Large intestine (tissue), 3 donors: ENCODE results near the gene ABCA7. TPM values are rescaled to one million over a fixed set of nuclear protein-coding genes. Genes with fewer than 3 reads are reported as not detected.

Source experiments
- DNase-seq, 2 donors: peaks; one replicate each; pipeline versions ENCODE4 v3.0.0 to v3.0.0-alpha.2; 2013
- H3K27ac ChIP-seq: one replicate; pipeline ENCODE4 v1.5.1; 2013; ENCODE audit warnings: low read length
- H3K27me3 ChIP-seq: 2 replicates; pipeline ENCODE4 v1.6.1; 2013; ENCODE audit warnings: low read length; ENCODE audit not compliant: control insufficient read depth, insufficient read depth
- H3K36me3 ChIP-seq: 2 replicates; pipeline ENCODE4 v1.6.1; 2013; ENCODE audit warnings: low read length; ENCODE audit not compliant: control insufficient read depth, insufficient read depth
- H3K4me1 ChIP-seq: one replicate; pipeline ENCODE4 v1.6.1; 2013; ENCODE audit warnings: low read length; ENCODE audit not compliant: control insufficient read depth, insufficient read depth
- H3K4me3 ChIP-seq: one replicate; pipeline ENCODE4 v1.5.1; 2013; ENCODE audit warnings: low read length
- H3K9me3 ChIP-seq: one replicate; pipeline ENCODE4 v1.6.1; 2013; ENCODE audit warnings: mild to moderate bottlenecking, low read depth, low read length, moderate library complexity; ENCODE audit not compliant: control insufficient read depth
- WGBS: methylation state at CpG from one replicate; pipeline ENCODE4 v1.1.5; 2013; ENCODE audit warnings: low lambda C conversion rate; ENCODE audit not compliant: insufficient coverage; 5-methylcytosine and 5-hydroxymethylcytosine counted together
- polyA plus RNA-seq: library from polyadenylated mRNA; unstranded; fragments of 120-200 nt; gene quantifications from one replicate; pipeline ENCODE4 v1.2.1, GENCODE V29; 2013

The ABCA7 gene
- polyA plus RNA-seq, 1 donor, result 5.7 TPM

DNA sequence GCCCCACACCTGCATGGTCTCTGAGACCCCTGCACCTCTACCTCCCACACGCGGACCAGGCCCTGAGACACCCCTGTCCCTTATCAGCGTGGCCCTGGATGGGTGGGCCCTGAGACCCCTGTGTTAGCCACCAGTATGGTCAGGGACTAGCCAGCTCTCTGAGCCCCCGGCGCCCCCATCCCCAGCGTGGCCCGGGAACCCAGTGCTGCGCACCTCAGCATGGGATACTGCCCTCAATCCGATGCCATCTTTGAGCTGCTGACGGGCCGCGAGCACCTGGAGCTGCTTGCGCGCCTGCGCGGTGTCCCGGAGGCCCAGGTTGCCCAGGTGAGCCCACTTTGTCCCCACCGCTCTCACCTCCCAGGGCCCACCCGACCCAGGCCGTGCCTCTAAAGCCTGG lies 22.1 kb downstream of the ABCA7 start:
- Histone ChIP-seq H3K27ac (no peak overlapping the region), H3K9me3 (peaks cover 46% of the 10 kb centered on the region), H3K4me3 (no peak overlapping the region), H3K27me3 (peaks cover 36% of the 10 kb centered on the region), H3K36me3 (no peaks in the 10 kb centered on the region), H3K4me1 (peaks cover 13% of the 10 kb centered on the region)
- no CpG with 5 or more reads among the region's 20 CpGs for WGBS
- DNase-seq, result no peak

DNA sequence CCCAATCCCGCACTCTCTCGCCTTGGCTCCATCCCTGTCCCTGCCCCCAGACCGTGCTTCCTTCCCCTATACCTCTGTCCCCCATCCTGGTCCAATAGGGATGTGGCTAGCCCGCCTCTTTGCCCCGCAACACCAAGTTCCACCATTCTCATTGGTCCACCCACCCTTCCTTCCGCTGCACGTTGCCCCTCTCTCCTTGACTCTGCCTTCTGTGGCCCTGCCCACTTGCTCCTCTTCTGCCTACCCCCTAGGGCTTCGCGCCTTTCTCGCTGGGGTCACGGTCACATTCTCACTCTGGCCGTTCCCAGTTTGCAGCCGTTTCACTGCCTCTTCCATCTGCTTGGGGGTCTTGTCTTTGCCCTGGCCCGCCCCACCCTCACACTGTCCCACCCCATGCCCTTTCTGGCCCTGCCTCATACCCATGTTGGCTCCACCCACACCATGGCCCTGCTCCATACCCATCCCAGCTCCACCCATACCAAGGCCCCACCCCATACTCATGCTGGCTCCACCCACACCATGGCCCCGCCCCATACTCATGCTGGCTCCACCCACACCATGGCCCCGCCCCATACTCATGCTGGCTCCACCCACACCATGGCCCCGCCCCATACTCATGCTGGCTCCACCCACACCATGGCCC lies 22.6 kb downstream of the ABCA7 start:
- Histone ChIP-seq H3K4me3 (no peak overlapping the region), H3K36me3 (no peaks in the 10 kb centered on the region), H3K4me1 (peaks cover 13% of the 10 kb centered on the region), H3K27me3 (peaks cover 41% of the 10 kb centered on the region), H3K27ac (no peak overlapping the region), H3K9me3 (peaks cover 42% of the 10 kb centered on the region)
- DNase-seq, result no peak
- WGBS, result 60% methylated on average over 1 of the region's 17 CpGs

DNA sequence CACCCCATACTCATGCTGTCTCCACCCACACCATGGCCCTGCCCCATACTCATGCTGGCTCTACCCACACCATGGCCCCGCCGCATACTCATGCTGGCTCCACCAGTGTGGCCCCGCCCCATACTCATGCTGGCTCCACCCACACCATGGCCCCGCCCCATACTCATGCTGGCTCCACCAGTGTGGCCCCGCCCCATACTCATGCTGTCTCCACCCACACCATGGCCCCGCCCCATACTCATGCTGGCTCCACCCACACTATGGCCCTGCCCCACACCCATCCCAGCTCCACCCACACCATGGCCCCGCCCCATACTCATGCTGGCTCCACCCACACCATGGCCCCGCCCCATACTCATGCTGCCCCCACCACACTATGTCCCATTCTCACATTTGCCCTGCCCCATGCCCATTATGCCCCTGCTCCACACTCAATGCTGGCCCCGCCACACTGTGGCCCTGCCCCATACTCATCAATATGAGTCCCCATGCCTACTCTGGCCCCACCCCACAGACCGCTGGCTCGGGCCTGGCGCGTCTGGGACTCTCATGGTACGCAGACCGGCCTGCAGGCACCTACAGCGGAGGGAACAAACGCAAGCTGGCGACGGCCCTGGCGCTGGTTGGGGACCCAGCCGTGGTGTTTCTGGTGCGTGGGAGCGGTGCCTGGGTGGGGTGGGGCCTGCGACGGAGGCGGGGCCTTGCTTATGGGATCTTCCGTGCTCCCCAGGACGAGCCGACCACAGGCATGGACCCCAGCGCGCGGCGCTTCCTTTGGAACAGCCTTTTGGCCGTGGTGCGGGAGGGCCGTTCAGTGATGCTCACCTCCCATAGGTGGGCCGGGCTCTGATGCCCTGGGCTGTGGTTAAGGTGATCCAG lies 23.4 kb downstream of the ABCA7 start:
- Histone ChIP-seq H3K27ac (no peak overlapping the region), H3K4me1 (peaks cover 13% of the 10 kb centered on the region), H3K27me3 (peaks cover 49% of the 10 kb centered on the region), H3K36me3 (no peaks in the 10 kb centered on the region), H3K9me3 (peaks cover 40% of the 10 kb centered on the region), H3K4me3 (no peak overlapping the region)
- WGBS, result no CpG with 5 or more reads among the region's 37 CpGs
- no peak for DNase-seq

DNA sequence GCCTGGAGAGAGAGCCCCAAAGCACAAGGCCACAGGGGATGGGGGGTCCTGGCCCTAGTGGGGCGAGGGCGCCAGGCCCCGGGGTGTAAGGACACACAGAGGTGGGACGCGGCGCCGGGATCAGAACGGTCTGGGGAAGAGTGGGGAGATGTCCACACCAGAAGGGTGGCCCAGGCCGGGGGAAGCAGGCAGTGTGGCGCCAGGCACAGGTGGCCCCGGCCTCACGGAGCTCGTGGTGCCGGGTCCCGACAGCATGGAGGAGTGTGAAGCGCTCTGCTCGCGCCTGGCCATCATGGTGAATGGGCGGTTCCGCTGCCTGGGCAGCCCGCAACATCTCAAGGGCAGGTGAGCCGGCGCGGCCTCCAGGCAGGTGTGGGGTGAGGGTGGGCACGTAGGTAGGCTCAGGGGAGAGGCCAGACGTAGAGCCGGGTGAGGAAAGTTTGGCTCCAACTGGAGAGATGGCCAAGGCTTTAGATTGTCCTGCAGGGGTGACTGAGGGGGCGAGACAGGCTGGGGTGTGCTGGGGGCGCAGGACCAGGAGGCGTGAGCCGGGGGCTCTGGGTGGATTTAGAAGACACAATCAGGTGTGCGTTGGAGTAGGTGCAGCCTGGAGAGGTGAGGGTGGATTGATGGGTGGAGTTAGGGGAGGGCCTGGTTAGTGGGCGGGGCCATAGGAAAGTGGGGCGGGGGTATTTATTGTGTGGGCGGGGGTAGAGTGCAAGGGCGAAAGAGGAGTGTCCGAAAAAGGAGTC lies 24.2 kb downstream of the ABCA7 start:
- Histone ChIP-seq H3K27me3 (peaks cover 57% of the 10 kb centered on the region), H3K27ac (no peak overlapping the region), H3K4me3 (no peak overlapping the region), H3K36me3 (no peaks in the 10 kb centered on the region), H3K9me3 (peaks cover 40% of the 10 kb centered on the region), H3K4me1 (peaks cover 13% of the 10 kb centered on the region)
- DNase-seq, result no peak
- WGBS, result 80% methylated on average over 1 of the region's 37 CpGs

DNA sequence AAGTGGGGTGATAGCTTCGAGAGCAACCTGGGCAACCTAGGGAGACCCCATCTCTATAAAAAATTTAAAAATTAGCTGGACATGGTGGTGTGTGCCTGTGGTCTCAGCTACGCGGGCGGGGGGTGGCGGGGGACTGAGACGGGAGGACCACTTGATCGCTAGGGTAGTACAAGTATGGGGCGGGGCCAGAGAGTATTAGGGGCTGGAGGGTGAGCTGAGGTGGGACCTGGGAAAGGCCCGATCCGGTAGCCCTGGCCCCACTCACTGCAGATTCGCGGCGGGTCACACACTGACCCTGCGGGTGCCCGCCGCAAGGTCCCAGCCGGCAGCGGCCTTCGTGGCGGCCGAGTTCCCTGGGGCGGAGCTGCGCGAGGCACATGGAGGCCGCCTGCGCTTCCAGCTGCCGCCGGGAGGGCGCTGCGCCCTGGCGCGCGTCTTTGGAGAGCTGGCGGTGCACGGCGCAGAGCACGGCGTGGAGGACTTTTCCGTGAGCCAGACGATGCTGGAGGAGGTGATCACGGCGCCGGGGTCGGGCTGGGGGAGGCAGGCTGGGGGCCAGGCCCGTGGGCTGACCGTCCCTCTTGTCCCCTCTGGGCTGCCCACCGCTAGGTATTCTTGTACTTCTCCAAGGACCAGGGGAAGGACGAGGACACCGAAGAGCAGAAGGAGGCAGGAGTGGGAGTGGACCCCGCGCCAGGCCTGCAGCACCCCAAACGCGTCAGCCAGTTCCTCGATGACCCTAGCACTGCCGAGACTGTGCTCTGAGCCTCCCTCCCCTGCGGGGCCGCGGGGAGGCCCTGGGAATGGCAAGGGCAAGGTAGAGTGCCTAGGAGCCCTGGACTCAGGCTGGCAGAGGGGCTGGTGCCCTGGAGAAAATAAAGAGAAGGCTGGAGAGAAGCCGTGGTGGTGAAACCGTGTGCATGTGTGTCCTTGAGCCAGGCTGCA lies 25.0 kb downstream of the ABCA7 start:
- H3K27me3 ChIP-seq, result peaks cover 65% of the 10 kb centered on the region
- no peaks in the 10 kb centered on the region for H3K36me3 ChIP-seq
- no CpG with 5 or more reads among the region's 60 CpGs for WGBS
- H3K9me3 ChIP-seq, result peaks cover 41% of the 10 kb centered on the region
- H3K27ac ChIP-seq, result no peak overlapping the region
- peaks cover 13% of the 10 kb centered on the region for H3K4me1 ChIP-seq
- no peak overlapping the region for H3K4me3 ChIP-seq
- peak in 1 of 2 donors; percentile 58 for DNase-seq

DNA sequence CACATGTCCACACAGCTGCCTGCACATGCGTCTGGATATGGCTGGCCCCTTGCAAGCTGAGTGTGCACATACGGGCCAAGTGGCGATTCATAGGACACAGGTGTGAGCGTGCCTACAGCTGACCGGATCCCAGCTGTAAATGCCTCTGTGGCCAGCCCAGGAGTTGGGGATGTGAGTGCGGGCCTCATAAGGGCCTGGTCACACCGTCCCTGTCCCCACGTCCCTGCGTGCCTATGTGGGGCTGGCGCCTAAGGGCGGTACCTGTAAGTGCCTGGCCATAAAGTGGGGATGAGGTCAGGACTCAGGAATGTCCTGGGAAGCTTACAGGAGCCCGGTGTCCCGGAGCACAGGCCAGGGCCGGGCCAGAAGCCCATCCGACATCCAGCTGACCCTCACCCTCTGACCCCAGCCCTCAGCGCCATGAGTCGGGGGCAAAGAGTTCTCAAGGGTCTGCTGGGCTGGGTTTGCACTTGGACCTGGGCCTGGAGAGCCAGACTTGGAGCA lies 25.8 kb downstream of the ABCA7 start:
- Histone ChIP-seq H3K27ac (no peak overlapping the region), H3K4me1 (peaks cover 13% of the 10 kb centered on the region), H3K4me3 (no peak overlapping the region), H3K27me3 (peaks cover 73% of the 10 kb centered on the region), H3K9me3 (peaks cover 41% of the 10 kb centered on the region), H3K36me3 (no peaks in the 10 kb centered on the region)
- WGBS, result no CpG with 5 or more reads among the region's 17 CpGs
- peak; percentile 51 to 52 for DNase-seq

DNA sequence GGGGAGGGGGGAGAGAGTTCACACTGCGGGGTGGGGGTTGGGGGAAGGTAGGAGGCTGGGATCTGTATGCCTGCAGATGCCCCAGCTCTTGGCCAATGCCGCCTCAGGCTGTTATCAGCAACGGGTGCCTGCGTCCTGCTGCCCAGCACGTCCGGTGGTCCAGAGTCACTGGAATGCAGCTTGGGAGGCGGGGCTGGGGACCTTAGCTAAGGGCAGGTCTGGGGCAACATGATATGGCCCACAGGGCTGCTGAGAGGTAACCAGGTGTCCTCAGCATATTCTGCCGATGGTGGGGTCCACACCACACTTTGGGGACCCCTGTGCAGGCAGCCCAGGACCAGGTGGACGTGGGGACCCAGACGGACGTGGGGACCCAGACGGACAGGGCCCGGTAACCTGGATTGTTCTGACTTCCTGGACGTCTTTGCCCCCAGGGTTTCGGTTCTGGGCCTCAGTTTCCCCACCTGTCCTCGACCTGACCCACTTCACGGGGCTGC lies 26.4 kb downstream of the ABCA7 start:
- no peak overlapping the region for H3K4me3 ChIP-seq
- H3K36me3 ChIP-seq, result no peaks in the 10 kb centered on the region
- no peak for DNase-seq
- WGBS, result no CpG with 5 or more reads among the region's 17 CpGs
- H3K27ac ChIP-seq, result no peak overlapping the region
- H3K9me3 ChIP-seq, result peaks cover 41% of the 10 kb centered on the region
- H3K4me1 ChIP-seq, result peaks cover 13% of the 10 kb centered on the region
- H3K27me3 ChIP-seq, result peaks cover 78% of the 10 kb centered on the region

DNA sequence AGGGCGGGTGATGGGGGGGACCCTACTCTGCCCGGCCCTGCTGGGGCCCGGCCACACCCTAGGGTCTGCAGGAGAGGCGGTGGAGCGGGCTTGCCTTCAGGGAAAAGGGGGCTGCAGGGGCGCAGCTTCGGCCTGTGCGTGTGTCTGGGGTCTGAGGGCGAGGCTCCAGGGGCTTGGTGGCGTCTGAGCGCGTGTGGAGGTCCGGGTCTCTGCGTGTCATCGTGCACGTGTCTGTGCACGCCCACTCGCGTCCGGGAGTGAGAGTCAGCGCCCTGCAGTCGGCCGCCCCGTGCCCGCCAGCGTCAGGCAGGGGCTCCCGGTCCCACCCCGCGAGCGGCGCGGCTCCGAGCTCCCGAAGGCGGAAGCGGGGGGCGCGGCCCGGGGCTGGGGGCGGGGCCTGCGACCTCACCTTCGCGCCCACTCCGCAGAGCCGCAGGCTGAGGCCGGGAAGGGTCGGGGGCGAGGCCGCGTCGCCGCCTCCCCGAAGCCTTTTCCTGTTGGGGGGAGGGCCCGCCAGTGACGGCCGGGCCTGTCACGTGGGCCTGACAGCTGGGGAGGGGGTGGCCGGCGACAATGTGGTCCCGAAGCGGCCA lies 26.9 kb downstream of the ABCA7 start, which contains the start of gene ARHGAP45:
TSS of gene ARHGAP45 (plus strand) at position 420 of the 593 bp plus-strand sequence. CDS start 239 bp downstream, outside the sequence.
- peaks cover 13% of the 10 kb centered on the region for H3K4me1 ChIP-seq
- peak within 1 kb of the TSS; percentile 28 for H3K4me3 ChIP-seq

DNA sequence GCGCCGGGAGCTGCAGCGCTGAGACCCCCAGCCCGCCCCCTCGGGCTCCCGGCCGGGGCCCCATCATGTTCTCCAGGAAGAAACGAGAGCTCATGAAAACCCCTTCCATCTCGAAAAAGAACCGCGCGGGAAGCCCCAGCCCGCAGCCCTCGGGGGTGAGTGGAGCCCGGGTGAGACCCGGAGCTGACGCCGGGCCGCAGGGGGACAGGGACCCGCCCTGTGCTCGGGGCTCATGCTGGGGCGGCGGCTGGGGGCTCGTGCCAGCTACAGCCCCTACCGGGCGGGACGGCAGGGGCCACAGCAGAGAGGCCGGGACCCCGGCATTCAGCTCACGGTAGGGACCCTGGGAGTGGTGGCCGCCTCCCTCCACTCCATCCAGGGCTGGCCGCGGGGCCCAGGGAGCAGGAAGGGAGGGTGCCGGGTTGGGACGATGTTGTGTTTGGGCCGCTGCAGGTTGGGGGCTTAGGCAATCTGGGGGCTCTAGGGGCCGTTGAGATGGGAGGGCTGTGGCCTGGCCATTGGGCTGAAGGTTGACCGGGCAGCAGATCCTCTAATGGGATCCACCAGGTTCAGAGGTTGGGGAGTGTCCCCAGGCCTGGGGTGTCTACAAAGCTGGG lies 27.5 kb downstream of the ABCA7 start:
- H3K27me3 ChIP-seq, result peaks cover 88% of the 10 kb centered on the region
- H3K4me1 ChIP-seq, result peaks cover 13% of the 10 kb centered on the region
- no CpG with 5 or more reads among the region's 38 CpGs for WGBS
- DNase-seq, result no peak
- peaks cover 38% of the 10 kb centered on the region for H3K9me3 ChIP-seq
- no peaks in the 10 kb centered on the region for H3K36me3 ChIP-seq
- H3K27ac ChIP-seq, result no peak overlapping the region
- peak overlapping the region; percentile 28 for H3K4me3 ChIP-seq

More for the DNA sequence above, 26.9 kb downstream of the ABCA7 start, which contains the start of gene ARHGAP45:
- Histone ChIP-seq H3K27ac (no peak within 1 kb of the TSS), H3K27me3 (peaks cover 82% of the 10 kb centered on the region), H3K36me3 (no peaks in the 10 kb centered on the region), H3K9me3 (peaks cover 41% of the 10 kb centered on the region)
- no CpG with 5 or more reads among the region's 61 CpGs for WGBS
- no peak for DNase-seq
